BJ (cell line): ENCODE results near the gene CLCA1. TPM values are rescaled to one million over a fixed set of nuclear protein-coding genes. Genes with fewer than 3 reads are reported as not detected.

Experiments
- CTCF ChIA-PET: fragments of 350-600 bp; formaldehyde crosslinking; extraction: SDS; loops from one replicate; lab custom pipeline; 2021; ENCODE audit warnings: antibody characterized with exemption, inconsistent platforms; lab: Yijun Ruan, JAX
- POLR2A ChIA-PET: fragments of 300-600 bp; sonication (Branson Sonifier 250); formaldehyde crosslinking; extraction: SDS; loops from one replicate; lab custom pipeline; 2021; ENCODE audit warnings: antibody characterized with exemption; lab: Charles Lee
- DNase-seq: peaks from one replicate; pipeline ENCODE4 v3.0.0-alpha.2; 2011; ENCODE audit warnings: low read depth
- H3K27me3 ChIP-seq: 2 replicates; pipeline ENCODE4 v1.6.0; 2011; ENCODE audit warnings: low read length; ENCODE audit not compliant: control insufficient read depth, insufficient read depth
- H3K36me3 ChIP-seq: 2 replicates; pipeline ENCODE4 v1.5.1; 2011; ENCODE audit warnings: low read length; ENCODE audit not compliant: control insufficient read depth, insufficient read depth
- H3K4me3 ChIP-seq: 2 replicates; pipeline ENCODE4 v1.5.1; 2011; ENCODE audit warnings: low read depth, mild to moderate bottlenecking, control low read depth, low read length
- polyA plus RNA-seq: library from polyadenylated mRNA; depleted of rRNA; stranded (reverse); fragments of >200 nt; gene quantifications from 2 replicates; pipeline ENCODE4 v1.2.3, GENCODE V29; 2011
- TF ChIP-seq, protein P1 (sequence below): IDR thresholded peaks from 2 replicates; pipeline ENCODE4 v1.5.1; 2011; ENCODE audit warnings: low read depth, mild to moderate bottlenecking, control low read depth, inconsistent platforms, low read length, moderate library complexity; ENCODE audit not compliant: insufficient read depth

The CLCA1 gene
- polyA plus RNA-seq, 1 experiment, result not detected

DNA sequence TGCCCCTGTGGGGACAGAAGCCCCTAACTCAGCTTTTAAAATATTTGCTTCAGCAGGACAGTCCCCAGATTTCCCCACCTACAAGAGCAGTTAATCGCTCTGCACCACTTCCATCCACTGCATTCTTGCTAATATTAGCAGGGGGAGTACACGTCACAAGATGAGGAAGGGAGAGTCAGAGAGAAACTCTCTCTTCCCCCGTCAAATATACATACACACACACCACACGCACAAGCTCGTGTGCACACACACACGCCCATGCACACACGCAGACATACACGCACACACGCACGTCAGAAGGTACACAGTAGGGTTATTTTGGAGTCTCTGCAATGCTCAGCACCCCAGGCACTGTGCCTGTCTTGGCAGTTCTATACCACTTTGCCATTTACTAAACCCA is 2.1 kb downstream of the CLCA1 start:
- no peak for DNase-seq
- Histone ChIP-seq H3K4me3 (no peak overlapping the region), H3K36me3 (no peaks in the 10 kb centered on the region), H3K27me3 (no peaks in the 10 kb centered on the region)
- POLR2A ChIA-PET, result no interaction called here
- CTCF ChIA-PET, result interaction anchor here (1.8 to 2.3 kb wide), 2 partner anchors 37 to 91 kb away, joined by 4 to 5 read pairs; no protein-coding TSS in a partner anchor
- TF ChIP-seq, protein P1, sequence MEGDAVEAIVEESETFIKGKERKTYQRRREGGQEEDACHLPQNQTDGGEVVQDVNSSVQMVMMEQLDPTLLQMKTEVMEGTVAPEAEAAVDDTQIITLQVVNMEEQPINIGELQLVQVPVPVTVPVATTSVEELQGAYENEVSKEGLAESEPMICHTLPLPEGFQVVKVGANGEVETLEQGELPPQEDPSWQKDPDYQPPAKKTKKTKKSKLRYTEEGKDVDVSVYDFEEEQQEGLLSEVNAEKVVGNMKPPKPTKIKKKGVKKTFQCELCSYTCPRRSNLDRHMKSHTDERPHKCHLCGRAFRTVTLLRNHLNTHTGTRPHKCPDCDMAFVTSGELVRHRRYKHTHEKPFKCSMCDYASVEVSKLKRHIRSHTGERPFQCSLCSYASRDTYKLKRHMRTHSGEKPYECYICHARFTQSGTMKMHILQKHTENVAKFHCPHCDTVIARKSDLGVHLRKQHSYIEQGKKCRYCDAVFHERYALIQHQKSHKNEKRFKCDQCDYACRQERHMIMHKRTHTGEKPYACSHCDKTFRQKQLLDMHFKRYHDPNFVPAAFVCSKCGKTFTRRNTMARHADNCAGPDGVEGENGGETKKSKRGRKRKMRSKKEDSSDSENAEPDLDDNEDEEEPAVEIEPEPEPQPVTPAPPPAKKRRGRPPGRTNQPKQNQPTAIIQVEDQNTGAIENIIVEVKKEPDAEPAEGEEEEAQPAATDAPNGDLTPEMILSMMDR, result no peak

DNA sequence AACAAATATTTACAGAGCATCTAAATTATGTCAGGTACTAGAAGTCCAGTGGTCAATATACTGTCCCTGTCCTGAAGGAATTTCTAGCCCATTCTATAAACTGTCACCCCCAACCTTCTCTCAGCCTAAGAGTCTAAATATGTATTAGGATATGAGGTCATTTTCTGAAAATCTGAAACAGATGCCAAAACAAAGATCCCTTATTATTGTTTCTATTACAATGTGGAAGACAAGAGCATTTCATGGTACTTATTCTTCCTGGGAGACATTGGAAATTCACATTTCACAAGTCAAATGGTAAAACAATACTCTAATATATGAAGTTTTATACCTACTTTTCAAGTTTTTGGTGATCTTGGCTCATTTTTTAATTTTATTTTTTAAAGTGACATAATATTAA is 2.6 kb downstream of the CLCA1 start:
- Histone ChIP-seq H3K27me3 (no peaks in the 10 kb centered on the region), H3K36me3 (no peaks in the 10 kb centered on the region), H3K4me3 (no peak overlapping the region)
- TF ChIP-seq, protein P1, result no peak
- no peak for DNase-seq
- ChIA-PET POLR2A (no interaction called here), CTCF (interaction anchor here (2.3 to 6.0 kb wide), 4 partner anchors 10 to 37 kb away, joined by 5 to 75 read pairs (median 44); no protein-coding TSS in a partner anchor)

DNA sequence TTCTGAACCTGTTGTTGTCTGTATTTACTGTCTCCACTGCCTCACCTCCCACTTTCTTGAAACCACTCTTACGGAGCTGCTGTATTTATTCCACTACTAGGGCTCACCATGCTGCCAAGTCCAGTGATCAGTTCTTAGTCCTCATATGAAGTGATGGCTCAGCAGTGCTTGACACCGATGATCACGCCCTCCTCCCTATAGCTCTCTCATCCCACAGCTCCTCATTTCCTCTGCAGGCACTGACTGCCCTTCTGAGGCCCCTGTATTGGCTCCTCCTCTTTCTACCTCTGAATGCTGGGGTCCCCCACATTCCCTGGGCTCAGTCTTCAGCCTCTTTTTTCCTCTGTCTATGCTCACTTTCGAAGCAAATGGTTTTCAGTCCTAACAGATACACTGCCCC is 3.4 kb downstream of the CLCA1 start:
- POLR2A ChIA-PET, result no interaction called here
- no peak overlapping the region for H3K4me3 ChIP-seq
- CTCF ChIA-PET, result interaction anchor here (0.7 to 6.2 kb wide), 7 partner anchors 11 to 173 kb away, joined by 3 to 75 read pairs (median 41); no protein-coding TSS in a partner anchor
- no peaks in the 10 kb centered on the region for H3K36me3 ChIP-seq
- TF ChIP-seq, protein P1, result no peak
- H3K27me3 ChIP-seq, result no peaks in the 10 kb centered on the region
- DNase-seq, result no peak

DNA sequence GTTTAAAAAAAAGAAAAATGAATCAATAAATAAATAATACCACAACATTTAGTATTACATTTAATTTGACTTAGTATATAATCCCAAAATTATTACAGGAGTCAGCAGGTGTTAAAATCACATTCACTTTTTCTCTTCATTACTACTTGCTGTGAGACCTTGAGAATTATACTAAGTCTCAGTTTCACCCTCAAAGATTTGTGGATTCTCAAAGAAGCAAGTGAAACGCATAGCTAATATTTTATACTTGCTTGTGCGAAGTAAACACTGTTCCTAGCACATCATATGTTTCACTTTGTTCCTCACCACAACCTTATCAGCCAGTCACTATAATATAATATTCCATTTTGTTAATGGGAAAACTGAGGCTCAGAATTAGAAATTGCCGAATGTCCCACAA is 4.0 kb downstream of the CLCA1 start:
- TF ChIP-seq, protein P1, result no peak
- no peak for DNase-seq
- H3K4me3 ChIP-seq, result no peak overlapping the region
- ChIA-PET POLR2A (no interaction called here), CTCF (interaction anchor here (1.0 to 6.2 kb wide), 12 partner anchors 12 to 125 kb away, joined by 3 to 75 read pairs (median 6); partner anchors contain the start of gene ODF2L)
- H3K27me3 ChIP-seq, result no peaks in the 10 kb centered on the region
- H3K36me3 ChIP-seq, result no peaks in the 10 kb centered on the region

DNA sequence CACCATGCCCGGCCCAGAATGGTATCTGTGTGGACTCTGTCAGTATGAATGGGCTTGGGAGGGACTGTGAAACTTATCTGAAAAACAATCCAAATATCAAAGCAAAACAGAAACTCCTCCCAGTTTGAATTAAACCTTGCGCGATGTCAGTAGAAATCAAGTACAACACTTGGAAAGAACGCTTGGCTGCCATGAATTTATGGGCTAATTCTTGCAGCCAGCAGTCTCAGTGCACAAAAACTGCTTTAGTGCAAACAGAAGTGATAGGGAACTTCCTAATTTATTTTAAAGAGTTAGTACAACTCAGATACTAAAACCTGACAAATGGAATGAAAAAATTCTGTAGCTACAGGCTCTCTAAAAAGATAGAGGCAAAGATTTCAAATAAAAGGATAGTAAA is 8.5 kb downstream of the CLCA1 start:
- CTCF ChIA-PET, result interaction anchor here (6.0 to 6.2 kb wide), 2 partner anchors 24 to 30 kb away, joined by 50 to 75 read pairs; no protein-coding TSS in a partner anchor
- no peaks in the 10 kb centered on the region for H3K36me3 ChIP-seq
- H3K27me3 ChIP-seq, result no peaks in the 10 kb centered on the region
- POLR2A ChIA-PET, result no interaction called here
- no peak overlapping the region for H3K4me3 ChIP-seq
- DNase-seq, result no peak
- TF ChIP-seq, protein P1, result no peak
